Body of pancreas (tissue), 4 donors: ENCODE results near the gene ALDOC. TPM values are rescaled to one million over a fixed set of nuclear protein-coding genes. Genes with fewer than 3 reads are reported as not detected.

Source experiments
- ATAC-seq: fragments of 150-250 bp; one replicate; pipeline ENCODE4 v1.9.1; 2016
- DNase-seq, 4 donors: peaks; one replicate each; pipeline ENCODE4 v3.0.0-alpha.2; 2019
- H3K27ac ChIP-seq, 4 donors: fragments of 200-600 bp; sonication (generic); 1 replicate in 3 of 4; 2 replicates in 1 of 4; pipeline versions ENCODE4 v1.5.1 to v1.6.1; 2016 to 2019; ENCODE audit warnings: mild to moderate bottlenecking in 1 of 4, mixed read lengths in 1 of 4, moderate library complexity in 1 of 4
- H3K27me3 ChIP-seq, 2 donors: fragments of 200-600 bp; sonication (generic); one replicate each; pipeline ENCODE4 v1.6.0; 2016; ENCODE audit warnings: mild to moderate bottlenecking in 1 of 2
- H3K36me3 ChIP-seq, 2 donors: fragments of 200-600 bp; sonication (generic); replicated peaks in 1 of 2; 2 replicates each; pipeline ENCODE4 v1.5.1; 2016; ENCODE audit warnings: low read depth in 2 of 2; ENCODE audit not compliant: insufficient read depth in 1 of 2
- H3K4me1 ChIP-seq: fragments of 200-600 bp; sonication (generic); one replicate; pipeline ENCODE4 v1.6.0; 2016
- H3K4me3 ChIP-seq, 2 donors: fragments of 200-600 bp; sonication (generic); 1 replicate in 1 of 2; 2 replicates in 1 of 2; pipeline ENCODE4 v1.5.1; 2016 to 2019
- H3K9me3 ChIP-seq, 3 donors: fragments of 200-600 bp; sonication (generic); 1 replicate in 2 of 3; 2 replicates in 1 of 3; pipeline ENCODE4 v1.5.1; 2016
- POLR2A ChIP-seq, 3 donors: fragments of 450-650 bp; IDR thresholded peaks; one replicate each; pipeline ENCODE4 v1.6.1; 2016; ENCODE audit warnings: antibody characterized with exemption in 3 of 3, mild to moderate bottlenecking in 2 of 3
- WGBS, 2 donors: methylation state at CpG; one replicate each; pipeline ENCODE4 v1.1.5; 2017; 5-methylcytosine and 5-hydroxymethylcytosine counted together
- intact Hi-C: fragments of 100-400 bp; cut with DNase I; formaldehyde crosslinking; loops from one replicate; pipeline ENCODE4 v1.15.1; 2023
- total RNA-seq, 2 donors: library from RNA; depleted of rRNA; stranded (reverse); fragments of >200 nt; gene quantifications; one replicate each; pipeline ENCODE4 v1.1.0, GENCODE V29; 2016
- TF ChIP-seq, protein P1 (sequence below), 7 experiments: fragments of 450-650 bp in 4 of 7; fragments of 200-600 bp in 3 of 7; sonication (generic) in 3 of 7; IDR thresholded peaks; one replicate each; pipeline ENCODE4 v1.5.1; 2016 to 2019; ENCODE audit warnings: antibody characterized with exemption in 7 of 7

ALDOC gene
- total RNA-seq, 2 donors from 2014 or later, result 2.9 to 25.1 TPM

DNA sequence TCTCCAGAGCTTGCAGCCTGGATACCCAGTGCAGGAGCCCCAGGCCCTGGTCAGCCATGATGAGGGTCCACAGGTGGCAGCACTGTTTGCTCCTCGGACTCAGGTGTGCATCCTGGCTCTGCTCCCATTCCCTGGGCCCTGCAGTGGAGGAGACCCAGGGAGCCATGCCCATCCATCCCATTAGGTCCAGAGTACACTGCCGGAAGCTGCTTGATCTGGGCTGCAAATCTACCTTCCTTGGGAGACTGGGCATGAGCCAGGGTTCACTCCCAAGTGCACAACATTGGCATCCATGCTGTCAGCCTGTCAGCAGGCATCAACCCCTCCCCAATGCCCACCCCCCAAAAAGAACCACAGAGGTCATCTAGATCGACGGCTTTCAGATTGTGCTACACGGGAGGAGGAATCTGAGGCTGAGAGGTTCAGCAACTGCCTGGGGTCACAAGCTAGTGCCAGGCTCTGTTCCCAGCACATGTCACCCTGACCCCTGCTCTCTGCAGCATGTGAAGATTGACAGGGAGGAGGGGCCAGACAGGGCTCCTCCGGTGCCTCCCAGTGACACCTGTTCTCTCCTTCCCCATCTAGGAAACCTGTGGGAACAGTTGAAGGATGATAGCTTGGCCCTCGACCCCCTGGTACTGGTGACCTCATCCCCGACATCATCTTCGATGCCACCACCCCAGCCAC is 40.0 kb downstream of the ALDOC start:
- H3K4me1 ChIP-seq, result no peaks in the 10 kb centered on the region
- no peaks in the 10 kb centered on the region for H3K27me3 ChIP-seq
- H3K4me3 ChIP-seq, result no peak overlapping the region
- no peaks in the 10 kb centered on the region for H3K36me3 ChIP-seq
- WGBS, 2 donors, result 44 to 45% methylated on average over 7 to 9 of the region's 9 CpGs
- intact Hi-C loops, result no loop called here
- H3K9me3 ChIP-seq, result no peaks in the 10 kb centered on the region
- ATAC-seq (no peak), DNase-seq (no peak)
- H3K27ac ChIP-seq, result no peak overlapping the region
- no peak for TF ChIP-seq POLR2A (IDR thresholded peaks at IDR 0.05)
- TF ChIP-seq, protein P1, sequence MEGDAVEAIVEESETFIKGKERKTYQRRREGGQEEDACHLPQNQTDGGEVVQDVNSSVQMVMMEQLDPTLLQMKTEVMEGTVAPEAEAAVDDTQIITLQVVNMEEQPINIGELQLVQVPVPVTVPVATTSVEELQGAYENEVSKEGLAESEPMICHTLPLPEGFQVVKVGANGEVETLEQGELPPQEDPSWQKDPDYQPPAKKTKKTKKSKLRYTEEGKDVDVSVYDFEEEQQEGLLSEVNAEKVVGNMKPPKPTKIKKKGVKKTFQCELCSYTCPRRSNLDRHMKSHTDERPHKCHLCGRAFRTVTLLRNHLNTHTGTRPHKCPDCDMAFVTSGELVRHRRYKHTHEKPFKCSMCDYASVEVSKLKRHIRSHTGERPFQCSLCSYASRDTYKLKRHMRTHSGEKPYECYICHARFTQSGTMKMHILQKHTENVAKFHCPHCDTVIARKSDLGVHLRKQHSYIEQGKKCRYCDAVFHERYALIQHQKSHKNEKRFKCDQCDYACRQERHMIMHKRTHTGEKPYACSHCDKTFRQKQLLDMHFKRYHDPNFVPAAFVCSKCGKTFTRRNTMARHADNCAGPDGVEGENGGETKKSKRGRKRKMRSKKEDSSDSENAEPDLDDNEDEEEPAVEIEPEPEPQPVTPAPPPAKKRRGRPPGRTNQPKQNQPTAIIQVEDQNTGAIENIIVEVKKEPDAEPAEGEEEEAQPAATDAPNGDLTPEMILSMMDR (IDR thresholded peaks at IDR 0.05), result no peak

DNA sequence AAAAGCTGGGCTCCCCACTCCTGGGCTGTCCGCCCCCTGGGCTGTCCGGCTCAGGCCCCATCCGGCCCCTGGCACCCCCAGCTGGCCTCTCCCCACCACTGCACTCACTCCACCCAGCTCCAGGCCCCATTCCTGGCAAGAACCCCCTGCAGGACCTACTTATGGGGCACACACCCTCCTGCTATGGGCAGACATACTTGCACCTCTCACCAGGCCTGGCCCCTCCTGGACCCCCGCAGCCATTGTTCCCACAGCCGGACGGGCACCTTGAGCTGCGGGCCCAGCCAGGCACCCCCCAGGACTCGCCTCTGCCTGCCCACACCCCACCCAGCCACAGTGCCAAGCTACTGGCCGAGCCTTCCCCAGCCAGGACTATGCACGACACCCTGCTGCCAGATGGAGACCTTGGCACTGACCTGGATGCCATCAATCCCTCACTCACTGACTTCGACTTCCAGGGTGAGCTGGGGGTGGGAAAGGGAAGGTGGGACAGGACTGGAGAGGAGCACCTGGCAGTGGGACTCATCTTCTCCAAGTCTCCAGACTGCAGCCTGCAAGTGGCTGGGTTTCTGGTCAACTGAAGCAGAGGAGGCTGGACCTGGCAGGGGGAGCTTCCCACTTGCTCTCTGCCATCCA is 41.8 kb downstream of the ALDOC start:
- TF ChIP-seq, protein P1 (IDR thresholded peaks at IDR 0.05), result no peak
- no peak for TF ChIP-seq POLR2A (IDR thresholded peaks at IDR 0.05)
- no peaks in the 10 kb centered on the region for H3K4me1 ChIP-seq
- ATAC-seq, result no peak
- no peak overlapping the region for H3K4me3 ChIP-seq
- WGBS, 2 donors, result 73 to 84% methylated on average over 10 to 11 of the region's 11 CpGs
- no peaks in the 10 kb centered on the region for H3K27me3 ChIP-seq
- H3K27ac ChIP-seq, result no peak overlapping the region
- no peak for DNase-seq
- no peaks in the 10 kb centered on the region for H3K36me3 ChIP-seq
- no peaks in the 10 kb centered on the region for H3K9me3 ChIP-seq
- intact Hi-C loops, result no loop called here

DNA sequence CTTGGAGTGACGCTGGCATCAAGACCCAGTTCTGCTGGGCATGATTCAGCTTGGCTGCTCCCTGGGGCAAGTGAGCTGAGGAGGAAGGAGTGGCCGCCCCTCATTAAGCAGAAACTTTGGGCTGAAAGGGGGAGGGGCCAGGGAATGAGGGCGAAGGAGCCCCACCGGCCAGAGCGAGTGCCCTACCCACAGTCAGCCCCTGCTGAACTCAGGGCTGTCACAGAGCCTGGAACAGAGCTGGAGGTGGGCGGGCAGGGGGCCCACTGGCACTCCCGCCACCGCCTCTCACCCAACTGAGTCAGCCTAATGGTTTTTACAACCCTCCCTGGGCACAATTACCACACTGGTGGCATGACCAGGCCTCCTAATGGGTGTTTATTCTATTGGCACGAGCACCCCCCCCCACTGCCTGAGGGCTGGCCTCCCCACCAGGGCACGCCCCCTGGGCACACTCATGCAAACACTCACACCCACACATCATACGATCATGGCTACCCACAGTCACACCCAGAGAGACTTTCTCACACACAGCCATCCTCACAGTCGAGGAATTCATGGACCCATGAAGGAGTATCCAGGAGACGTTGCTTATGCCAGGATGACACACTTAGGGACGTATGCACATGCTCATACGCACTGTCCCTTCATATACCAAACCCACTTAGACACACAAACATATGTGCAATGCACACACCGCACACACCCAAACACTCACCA is 43.4 kb downstream of the ALDOC start:
- intact Hi-C loops, result no loop called here
- Histone ChIP-seq H3K27ac (no peak overlapping the region), H3K27me3 (no peaks in the 10 kb centered on the region), H3K4me3 (no peak overlapping the region), H3K4me1 (peaks cover under 1% of the 10 kb centered on the region), H3K36me3 (no peaks in the 10 kb centered on the region), H3K9me3 (no peaks in the 10 kb centered on the region)
- no peak for ATAC-seq
- DNase-seq, result no peak
- TF ChIP-seq, protein P1 (IDR thresholded peaks at IDR 0.05), result no peak
- TF ChIP-seq POLR2A (IDR thresholded peaks at IDR 0.05), result no peak
- WGBS, 2 donors, result 74 to 91% methylated on average over 9 to 16 of the region's 16 CpGs

DNA sequence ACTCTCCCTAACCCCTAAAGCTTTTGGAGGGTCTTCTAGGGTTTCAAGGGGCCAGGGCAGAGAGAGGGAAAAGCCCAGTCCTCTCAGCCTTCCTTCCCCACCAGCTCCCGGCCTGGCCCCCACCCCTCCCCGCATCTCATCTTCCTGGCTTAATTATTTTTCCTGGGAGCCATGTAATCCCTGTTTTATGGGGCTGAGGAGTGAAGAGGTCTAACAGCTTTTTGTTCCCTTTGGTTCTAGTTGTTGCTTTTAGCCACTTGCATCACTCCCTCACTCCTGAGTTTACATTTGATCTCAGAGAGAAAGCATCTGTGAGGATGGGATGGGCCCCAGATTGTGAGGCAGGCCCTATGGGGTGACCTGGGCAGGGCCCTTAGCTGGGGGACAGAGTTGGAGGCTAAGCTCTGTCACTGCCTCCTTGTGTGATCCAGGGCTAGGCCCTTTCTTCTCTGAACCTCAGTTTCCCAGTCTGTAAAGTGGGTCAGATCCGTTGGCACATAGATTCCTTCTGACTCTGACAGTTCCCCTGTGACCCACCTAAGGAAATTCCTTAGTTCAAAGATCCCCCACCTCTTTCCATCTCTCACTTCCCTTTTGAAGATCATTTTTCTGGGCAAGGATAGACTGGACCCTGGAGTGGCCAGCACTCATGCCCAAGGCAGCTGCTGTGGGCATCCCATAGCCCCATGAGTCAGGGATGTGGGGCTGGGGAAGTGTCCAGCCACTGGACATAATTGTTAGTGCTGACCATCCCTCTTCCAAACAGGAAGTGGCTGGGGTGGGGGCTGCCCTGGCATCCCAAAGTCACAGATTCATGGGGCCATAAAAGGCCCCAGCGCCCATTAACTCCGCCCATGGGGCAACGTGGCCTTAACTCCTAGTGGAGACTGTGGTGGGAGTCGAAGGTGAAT is 44.4 kb downstream of the ALDOC start:
- intact Hi-C loops, result no loop called here
- Histone ChIP-seq H3K4me3 (no peak overlapping the region), H3K4me1 (peaks cover 9% of the 10 kb centered on the region), H3K36me3 (no peaks in the 10 kb centered on the region), H3K27me3 (no peaks in the 10 kb centered on the region), H3K9me3 (no peaks in the 10 kb centered on the region), H3K27ac (no peak overlapping the region)
- no peak for DNase-seq
- ATAC-seq, result no peak
- TF ChIP-seq POLR2A (IDR thresholded peaks at IDR 0.05), result no peak
- TF ChIP-seq, protein P1 (IDR thresholded peaks at IDR 0.05), result no peak
- WGBS, 2 donors, result 79 to 83% methylated on average over 3 to 7 of the region's 7 CpGs
